Measurements from ENCODE around the gene NLRP10. TPM values are rescaled to one million over a fixed set of nuclear protein-coding genes. Genes with fewer than 3 reads are reported as not detected.

NLRP10 gene
- total RNA-seq, 1 donor from 2014 or later: not detected

- no peaks in the 10 kb centered on the region for H3K9me3 Mint-ChIP-seq
- H3K4me1 Mint-ChIP-seq: no peaks in the 10 kb centered on the region
- peaks cover 2% of the 10 kb centered on the region for H3K36me3 ChIP-seq
- H3K27ac Mint-ChIP-seq: no peak overlapping the region
- H3K79me2 ChIP-seq (ENCODE audit: low read depth): no peaks in the 10 kb centered on the region
- H3K4me3 ChIP-seq: no peak overlapping the region
- no peak overlapping the region for H3K4me2 ChIP-seq
- H3K4me3 Mint-ChIP-seq: no peak overlapping the region
- TF ChIP-seq EZH2 (IDR thresholded peaks at IDR 0.05): no peak
- no peaks in the 10 kb centered on the region for H3K4me1 ChIP-seq
- no peak overlapping the region for H3K9ac ChIP-seq
- no peaks in the 10 kb centered on the region for H3K9me3 ChIP-seq (ENCODE audit: low read depth)
- peaks cover 12% of the 10 kb centered on the region for H3K36me3 Mint-ChIP-seq
- peaks cover 17% of the 10 kb centered on the region for H3F3A ChIP-seq (ENCODE audit: low read depth)
- H3K27ac ChIP-seq: no peak overlapping the region
- DNase-seq (ENCODE audit: low spot score): no peak
- no peaks in the 10 kb centered on the region for H3K27me3 ChIP-seq
- no peaks in the 10 kb centered on the region for H4K20me1 ChIP-seq (ENCODE audit: low read depth)
- no peaks in the 10 kb centered on the region for H3K27me3 Mint-ChIP-seq (ENCODE audit: insufficient read depth, low read depth)
- H2AFZ ChIP-seq (replicated peaks): no peak overlapping the region
Observed at GRCh38 chr11:8003187-8003586, 37.9 kb upstream of the NLRP10 start.

- Mint-ChIP-seq H3K4me1 (no peaks in the 10 kb centered on the region), H3K9me3 (no peaks in the 10 kb centered on the region), H3K27ac (no peak overlapping the region), H3K36me3 (peaks cover 14% of the 10 kb centered on the region), H3K4me3 (no peak overlapping the region), H3K27me3 (ENCODE audit: insufficient read depth, low read depth) (no peaks in the 10 kb centered on the region)
- Histone ChIP-seq H3K9ac (no peak overlapping the region), H3K4me1 (no peaks in the 10 kb centered on the region), H3K27ac (no peak overlapping the region), H3K4me2 (no peak overlapping the region), H3K36me3 (peaks cover 4% of the 10 kb centered on the region), H3K9me3 (ENCODE audit: low read depth) (no peaks in the 10 kb centered on the region), H3K79me2 (ENCODE audit: low read depth) (no peaks in the 10 kb centered on the region), H3F3A (ENCODE audit: low read depth) (peaks cover 19% of the 10 kb centered on the region), H2AFZ (replicated peaks) (no peak overlapping the region), H3K4me3 (no peak overlapping the region), H4K20me1 (ENCODE audit: low read depth) (no peaks in the 10 kb centered on the region), H3K27me3 (no peaks in the 10 kb centered on the region)
- DNase-seq (ENCODE audit: low spot score): no peak
- TF ChIP-seq CTCF (IDR thresholded peaks at IDR 0.05): no peak
- TF ChIP-seq EZH2phosphoT487 (IDR thresholded peaks at IDR 0.05): no peak
- no peak for TF ChIP-seq EZH2 (IDR thresholded peaks at IDR 0.05)
Observed at GRCh38 chr11:8002676-8003075, 37.4 kb upstream of the NLRP10 start.

DNA sequence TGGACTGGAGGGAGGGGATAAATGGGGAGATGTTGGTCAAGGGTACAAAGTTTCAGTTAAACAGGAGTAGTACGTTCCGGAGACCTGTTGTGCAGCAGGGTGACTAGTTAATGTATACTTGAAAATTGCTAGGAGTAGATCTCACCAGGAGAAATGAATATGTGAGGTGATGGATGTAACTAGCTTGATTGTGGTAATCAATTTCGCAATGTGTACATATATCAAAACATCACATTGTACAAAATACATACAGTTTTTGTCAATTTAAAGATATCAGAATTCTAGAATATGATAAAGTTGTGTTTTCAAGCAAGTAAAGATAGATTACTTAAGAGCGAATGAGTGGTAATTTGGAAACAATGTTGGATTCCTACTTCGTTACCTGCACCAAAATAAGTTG, 35.1 kb upstream of the NLRP10 start:
- H3K4me1 Mint-ChIP-seq: no peaks in the 10 kb centered on the region

More for the DNA sequence above, 35.1 kb upstream of the NLRP10 start:
- no peaks in the 10 kb centered on the region for H4K20me1 ChIP-seq (ENCODE audit: low read depth)
- Mint-ChIP-seq H3K27me3 (ENCODE audit: insufficient read depth, low read depth) (no peaks in the 10 kb centered on the region), H3K9me3 (no peaks in the 10 kb centered on the region), H3K27ac (no peak overlapping the region), H3K36me3 (peaks cover 31% of the 10 kb centered on the region), H3K4me3 (no peak overlapping the region)
- peaks cover 19% of the 10 kb centered on the region for H3F3A ChIP-seq (ENCODE audit: low read depth)
- no peaks in the 10 kb centered on the region for H3K27me3 ChIP-seq
- peaks cover 13% of the 10 kb centered on the region for H3K36me3 ChIP-seq
- no peak overlapping the region for H3K9ac ChIP-seq
- H3K79me2 ChIP-seq (ENCODE audit: low read depth): no peaks in the 10 kb centered on the region
- H3K4me3 ChIP-seq: no peak overlapping the region
- no peak for TF ChIP-seq CTCF (IDR thresholded peaks at IDR 0.05)
- TF ChIP-seq EZH2 (IDR thresholded peaks at IDR 0.05): no peak
- TF ChIP-seq EZH2phosphoT487 (IDR thresholded peaks at IDR 0.05): no peak
- DNase-seq (ENCODE audit: low spot score): no peak
- no peak overlapping the region for H2AFZ ChIP-seq (replicated peaks)
- H3K4me2 ChIP-seq: no peak overlapping the region
- H3K27ac ChIP-seq: no peak overlapping the region
- no peaks in the 10 kb centered on the region for H3K9me3 ChIP-seq (ENCODE audit: low read depth)
- no peaks in the 10 kb centered on the region for H3K4me1 ChIP-seq
